Activated effector memory CD4-positive, alpha-beta T cell treated with Interleukin-2 at 50 U/mL for 16 hours (primary cell): ENCODE results near the gene ADAMTSL2.

Source experiments
- DNase-seq: peaks from one replicate; pipeline ENCODE4 v3.0.0-alpha.2; 2020

Gene ADAMTSL2

DNA sequence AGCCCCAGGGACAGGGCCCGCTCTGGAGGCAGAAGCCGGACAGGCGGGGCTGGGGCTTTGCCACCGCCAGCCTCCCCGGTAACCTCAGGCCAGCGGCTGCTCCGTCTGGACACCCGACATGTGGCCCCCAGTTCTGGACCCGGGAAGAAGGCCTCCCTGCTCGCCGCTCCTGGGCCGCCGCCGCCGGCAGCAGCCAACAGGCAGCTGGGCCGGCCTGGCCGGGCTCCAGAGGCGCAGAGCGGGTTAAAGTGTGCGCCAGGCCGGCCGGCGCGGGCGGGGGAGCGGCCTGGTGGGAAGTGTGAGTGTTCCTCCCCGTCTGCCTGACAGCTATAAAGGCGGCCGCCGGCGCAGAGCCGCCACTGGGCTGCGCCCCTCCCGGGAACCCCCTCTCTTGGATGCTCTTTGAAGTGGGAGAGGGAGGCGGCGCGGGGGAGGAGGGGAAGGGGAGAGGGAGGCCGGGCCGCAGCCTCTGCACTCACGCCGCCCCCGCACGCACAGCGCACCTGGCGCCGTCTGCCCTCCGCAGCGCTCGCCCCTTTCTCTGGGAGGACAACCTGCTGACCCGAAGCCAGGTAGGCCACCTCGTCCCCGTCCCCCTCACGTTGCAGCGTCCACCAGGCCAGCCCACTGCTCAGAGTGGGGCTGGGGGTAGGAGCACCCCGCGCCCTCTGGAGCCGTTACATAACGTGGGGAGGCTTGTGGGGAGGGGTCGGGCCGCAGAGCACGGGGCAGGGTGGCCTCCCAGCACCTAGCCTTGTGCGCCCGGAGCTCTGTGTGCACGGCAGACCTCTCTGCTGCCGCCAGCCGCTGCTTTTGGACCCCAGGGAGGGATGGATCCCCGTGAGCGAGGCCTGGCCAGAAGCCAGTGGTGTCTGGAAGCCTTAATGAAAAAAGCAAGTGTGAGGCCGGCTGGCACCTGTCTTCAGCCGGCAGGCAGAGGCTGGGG is at the start of gene ADAMTSL2:
ADAMTSL2 (plus strand) TSS at position 359 of the 946 bp plus-strand sequence. CDS start 2,009 bp downstream, outside the sequence.
- no peak for DNase-seq

DNA sequence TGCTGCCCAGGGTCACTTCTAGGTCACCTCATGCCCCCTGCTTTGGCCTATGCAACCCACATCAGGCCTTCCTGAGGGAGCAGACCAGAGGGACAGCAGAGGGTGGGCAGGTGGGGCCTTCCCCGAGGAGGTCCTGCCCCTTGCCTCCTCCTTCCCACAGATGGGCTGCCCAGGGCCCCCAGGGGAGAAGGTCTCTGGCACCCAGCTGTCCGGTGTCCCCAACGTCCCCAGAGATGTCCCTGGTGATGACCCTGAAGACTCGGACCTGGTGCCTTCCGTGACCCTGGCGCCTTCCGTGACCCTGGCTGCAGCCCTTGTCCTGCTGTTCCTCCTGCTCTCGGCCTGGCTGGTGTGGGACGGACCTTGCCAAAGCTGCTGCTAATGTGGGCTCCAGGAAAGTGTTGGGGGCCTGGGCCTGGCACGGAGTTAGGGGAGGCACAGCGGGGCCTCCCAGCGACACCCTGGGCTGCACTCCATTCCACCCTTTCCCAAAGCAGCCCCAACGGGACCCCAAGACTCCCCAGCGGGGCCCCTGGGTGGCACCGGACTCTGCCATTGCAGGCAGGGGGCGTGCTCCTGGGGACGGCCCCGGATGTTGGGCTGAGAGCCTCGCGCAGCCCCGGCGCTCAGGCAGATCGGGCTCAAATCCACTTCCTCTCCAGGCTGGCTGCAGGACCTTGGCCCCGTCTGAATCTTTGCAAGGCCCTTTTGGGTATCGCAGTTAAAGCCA is 48.8 kb upstream of the ADAMTSL2 start:
- DNase-seq: no peak

DNA sequence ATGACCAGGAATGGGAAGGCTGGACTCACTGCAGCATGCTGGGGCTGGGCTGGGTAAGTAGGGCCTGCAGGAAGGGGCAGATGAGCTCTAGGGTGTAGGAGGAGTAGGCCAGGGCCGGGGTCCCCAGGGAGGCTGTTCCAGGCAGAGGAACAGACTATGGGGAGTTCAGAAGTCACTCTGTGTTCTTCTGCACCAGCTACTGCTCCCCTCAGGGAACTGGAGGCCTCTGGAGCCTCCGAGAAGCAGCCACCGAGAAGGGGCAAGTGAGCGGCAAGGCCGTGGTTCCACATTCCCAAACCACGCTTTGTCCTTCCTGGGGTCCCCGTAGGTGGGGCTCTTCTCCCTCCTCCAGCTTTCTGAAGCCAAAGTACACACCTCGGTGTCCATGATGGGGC is 47.2 kb upstream of the ADAMTSL2 start:
- DNase-seq: no peak

DNA sequence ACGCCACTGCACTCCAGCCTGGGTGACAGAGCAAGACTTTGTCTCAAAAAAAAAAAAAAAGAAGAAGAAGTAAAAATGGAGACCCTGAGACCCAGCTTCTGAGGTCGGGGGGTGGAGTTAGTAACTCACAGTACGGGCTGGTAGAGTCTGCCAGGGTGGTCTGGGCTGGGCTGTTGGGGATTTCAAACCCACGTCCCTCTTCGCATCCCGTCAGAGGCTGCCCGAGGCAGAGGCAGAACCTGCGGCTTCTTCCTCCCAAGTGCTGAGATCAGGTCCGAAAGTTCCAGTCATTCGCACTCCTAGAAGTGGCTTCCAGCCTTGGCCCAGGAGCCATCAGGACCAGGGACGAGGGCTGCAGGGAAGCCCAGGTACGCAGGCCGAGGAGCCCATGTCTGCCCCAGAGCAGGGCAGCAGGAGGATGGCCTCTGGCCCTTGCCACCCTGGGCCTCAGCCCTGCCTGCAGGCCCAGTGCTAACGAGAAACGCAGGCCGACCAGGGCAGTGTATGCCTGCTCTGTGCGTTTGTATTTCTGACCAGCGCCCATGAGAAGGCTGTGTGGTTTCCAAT is 45.7 kb upstream of the ADAMTSL2 start:
- DNase-seq: no peak

DNA sequence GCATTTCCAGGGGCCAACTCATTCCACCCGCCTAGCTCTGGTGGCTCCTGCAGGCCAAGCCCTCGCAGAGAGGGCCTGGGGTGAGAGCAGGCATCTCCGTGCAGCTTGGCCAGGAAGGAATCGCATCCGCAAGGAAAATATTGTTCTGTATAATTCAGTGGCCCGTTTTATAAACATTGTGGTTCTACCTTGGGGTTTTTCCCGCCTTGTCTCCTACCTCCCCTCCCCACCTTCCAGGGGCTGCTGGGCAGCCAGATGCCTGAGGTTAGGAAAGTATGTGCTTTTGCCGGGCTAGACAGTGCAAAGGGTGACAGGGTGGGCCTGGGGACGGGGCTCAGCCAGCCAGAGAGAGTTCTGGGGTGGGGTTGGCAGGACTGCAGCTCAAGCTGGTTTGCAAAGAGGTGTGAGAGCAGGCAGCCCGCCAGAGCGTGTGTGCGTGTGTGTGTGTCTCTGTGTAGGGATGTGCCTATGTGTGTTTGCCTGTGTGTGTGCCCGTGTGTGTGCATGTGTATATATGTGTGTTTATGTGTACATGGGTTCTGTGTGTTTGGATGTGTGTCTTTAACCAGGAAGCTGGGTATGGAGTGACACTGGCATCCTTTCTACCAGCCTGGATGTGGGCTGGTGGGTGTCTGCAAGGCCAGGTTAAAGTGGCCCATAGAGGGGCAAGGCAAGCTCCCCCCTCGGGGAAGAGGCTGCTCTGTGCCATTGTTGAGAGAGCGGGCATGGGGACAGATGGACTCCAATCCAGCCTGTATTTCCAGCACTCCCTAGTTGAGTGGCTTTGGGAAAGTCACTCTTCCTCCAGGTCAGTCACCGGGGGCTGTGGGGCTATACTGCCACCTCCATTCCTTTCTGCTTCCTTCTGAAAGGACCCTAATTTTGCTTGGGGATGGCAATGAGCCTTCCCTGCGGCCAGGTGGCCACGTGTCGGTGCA is 45.0 kb upstream of the ADAMTSL2 start:
- DNase-seq: no peak

DNA sequence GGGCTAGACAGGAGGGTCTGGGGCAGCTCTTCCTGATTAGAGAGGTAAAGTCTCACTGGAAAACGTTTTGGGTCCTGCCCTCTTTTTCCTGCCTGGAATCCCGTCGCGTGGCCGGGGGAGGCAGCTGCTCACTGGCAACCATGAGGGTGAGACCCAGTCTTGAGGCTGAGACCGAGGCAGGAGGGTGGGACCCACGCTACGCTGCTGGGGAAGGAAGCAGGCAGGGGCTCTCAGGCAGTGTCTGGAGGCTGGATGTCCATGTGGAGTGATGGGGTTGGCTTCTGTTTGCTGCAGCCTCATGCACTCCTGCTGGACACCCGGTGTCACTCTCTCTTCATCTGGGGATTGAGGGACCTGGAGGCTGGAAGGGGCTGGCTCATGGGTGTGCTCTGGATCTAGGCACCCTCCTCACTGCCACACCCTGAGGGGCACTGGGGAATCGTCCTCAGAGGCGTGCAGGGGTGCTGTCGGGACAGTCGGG is 44.3 kb upstream of the ADAMTSL2 start:
- DNase-seq: no peak

DNA sequence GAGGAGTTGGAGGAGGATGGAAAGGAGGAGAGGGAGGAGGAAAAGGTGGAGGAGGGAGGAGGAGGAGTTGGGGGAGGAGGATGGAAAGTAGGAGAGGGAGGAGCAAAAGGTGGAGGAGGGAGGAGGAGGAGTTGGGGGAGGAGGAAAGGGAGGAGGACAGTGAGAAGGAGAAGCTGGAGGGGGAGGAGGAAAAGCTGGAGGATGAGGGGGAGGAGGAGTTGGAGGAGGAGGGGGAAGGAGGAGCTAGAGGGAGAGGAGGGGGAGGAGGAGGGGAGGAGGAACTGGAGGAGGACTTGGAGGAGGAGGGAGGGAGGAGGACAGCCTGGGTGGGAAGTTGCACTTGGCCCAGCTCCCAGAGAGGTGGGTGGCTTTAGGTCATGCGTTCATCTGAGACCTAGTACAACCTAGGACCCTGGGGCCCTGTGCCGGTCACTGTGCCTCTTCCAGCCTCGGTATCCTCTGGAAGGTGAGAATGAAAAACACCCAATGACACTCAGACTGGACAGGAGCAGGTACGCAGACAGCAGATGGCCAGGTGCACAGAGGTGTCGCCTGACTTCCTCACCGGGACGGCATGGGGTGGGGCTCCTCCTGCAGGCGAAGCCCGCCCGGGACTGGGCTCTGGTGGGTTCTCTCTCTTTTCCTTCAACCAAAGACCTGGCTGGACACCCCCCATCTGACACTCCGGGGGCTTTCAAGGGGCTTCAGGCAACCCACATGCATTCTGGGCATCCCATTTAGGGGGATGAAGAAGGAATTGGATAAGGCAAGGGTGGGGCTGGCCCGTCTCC is 43.4 kb upstream of the ADAMTSL2 start:
- no peak for DNase-seq

DNA sequence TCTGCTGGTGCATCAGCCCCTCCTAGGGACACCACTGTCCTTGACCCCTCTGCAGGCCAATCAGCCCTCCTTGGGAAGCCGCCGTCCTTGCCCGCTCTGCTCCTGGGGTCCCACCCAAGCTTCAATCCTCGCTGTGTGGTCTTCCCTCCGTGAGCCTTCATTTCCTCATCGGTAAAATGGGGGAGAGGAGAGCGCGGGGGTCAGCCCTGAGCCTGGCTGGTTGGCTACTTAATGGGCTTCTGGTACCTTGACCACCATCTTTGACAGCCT is 42.9 kb upstream of the ADAMTSL2 start:
- DNase-seq: no peak

DNA sequence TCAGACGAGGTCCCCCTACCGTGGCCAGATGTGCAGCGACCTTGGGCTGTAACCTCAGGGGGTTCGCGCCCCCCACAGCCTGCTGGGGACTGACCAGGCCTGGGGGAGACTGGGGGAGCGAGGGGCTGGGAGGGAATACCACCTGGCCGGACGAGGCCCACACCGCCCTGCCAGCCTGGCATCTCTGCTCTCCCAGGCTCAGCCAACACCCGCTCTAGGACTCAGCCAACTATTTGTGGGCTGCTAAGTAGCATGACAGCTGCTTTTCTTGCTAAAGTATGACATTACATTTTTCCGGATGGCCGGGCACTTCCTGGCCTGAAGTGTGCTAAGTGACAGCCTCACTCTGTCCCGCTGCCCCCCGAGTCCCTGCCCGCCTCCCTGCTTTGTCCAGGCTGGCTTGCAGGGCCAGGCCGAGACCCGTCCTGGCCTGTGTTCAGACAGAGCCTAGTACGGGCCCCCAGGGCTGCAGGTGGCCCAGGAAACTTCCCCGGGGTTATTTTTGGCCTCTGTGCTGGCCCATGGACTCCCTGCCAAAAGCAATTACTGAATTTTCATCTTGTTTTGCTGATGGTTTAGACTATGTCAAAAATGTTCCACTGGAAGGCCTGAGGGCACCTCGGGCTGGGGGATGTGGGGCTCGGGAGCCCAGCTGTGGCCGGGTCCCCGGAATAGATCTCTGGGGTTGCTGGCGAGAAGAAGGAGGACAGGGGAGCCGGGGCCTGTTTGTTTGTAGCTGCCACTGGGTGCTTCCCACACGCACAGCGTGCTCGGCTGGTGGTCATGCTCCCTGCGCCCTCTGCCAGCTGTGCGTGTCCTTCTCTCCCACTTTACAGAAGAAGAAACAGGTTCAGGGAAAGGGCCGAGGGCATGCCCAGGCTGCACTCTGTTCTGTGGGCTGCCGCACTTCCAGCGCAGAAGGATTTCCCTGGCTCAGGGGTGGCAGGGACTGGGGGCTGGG is 42.2 kb upstream of the ADAMTSL2 start:
- no peak for DNase-seq

DNA sequence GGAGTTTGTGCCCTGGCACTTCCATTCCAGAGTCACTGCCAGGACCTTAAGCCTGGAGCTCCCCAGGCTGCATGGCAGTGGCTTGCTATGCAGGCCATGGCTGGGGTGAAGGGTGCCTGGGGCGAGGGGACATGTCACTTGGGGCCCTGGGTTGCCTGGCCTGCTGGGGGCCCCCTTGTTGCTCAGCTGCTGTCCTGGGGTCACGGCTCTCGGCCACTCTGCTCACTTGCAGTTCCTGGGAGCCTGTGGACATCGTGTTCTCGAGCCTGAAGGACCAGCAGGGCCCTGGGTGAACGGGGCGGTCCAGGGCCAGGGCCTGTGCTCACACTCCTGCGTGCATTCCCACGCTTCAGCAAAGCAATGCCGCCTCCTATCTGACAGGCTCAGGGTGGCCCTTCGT is 41.1 kb upstream of the ADAMTSL2 start:
- DNase-seq: no peak

DNA sequence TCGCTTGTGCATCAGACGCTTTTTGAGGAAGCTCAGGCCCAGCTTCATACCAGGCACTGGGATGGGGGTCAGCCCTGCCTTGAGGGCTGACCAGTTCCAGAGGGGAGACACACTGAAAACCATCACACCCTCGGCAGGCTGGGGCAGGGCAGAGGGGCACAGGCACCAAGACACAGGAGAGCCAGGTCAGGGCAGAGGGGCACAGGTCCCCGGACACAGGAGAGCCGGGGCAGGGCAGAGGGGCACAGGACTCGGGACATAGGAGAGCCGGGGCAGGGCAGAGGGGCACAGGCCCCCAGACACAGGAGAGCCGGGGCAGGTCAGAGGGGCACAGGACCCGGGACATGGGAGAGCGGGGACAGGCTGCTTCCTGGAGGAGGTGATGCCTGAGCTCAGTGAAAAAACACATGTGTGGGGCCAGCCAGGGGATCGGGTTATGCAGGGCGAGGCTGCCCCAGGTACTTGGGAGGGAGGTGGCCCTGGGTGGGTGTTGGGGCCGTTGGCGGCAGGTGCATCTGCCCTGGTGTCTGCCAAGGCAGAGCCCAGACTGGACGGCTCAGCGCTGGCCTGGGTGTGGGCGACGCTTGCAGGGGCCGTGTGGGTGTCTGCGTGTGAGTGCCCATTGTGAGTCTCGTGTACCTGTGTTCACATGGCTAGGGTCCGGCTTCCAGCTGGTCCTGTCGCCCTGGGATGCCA is 40.5 kb upstream of the ADAMTSL2 start:
- DNase-seq: no peak

DNA sequence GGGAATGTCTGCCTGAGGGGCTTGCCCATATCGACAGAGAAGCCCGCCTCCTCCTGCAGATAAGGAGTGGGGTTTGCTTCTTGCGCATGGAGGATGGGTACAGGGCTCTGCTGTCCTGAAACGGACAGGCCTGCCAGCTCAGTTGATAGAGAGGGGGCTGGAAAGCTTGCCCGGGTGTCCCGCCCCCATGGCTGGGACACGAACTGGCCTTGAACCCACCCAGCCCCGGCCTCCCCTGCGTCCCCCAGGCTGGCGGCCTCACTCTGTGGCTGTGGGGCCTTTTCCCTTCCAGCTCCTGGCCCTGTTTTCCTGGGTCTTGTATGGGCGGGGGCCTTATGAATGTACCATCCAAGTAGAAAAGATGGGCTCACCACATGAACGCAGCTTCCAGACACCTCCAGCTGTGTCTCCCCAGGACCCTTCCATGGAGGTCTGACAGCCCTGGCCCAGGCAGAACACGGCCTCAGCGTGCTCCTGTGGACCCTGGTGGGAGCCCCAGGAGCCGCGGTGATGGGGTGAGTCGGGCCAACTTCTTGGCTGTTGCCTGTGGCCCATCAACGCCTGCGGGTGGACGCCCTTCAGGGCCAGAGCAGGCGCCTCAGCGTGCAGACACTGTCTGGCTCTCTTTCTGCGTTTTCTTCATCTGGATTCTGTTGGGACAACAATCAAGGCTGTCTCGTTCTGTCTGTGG is 39.7 kb upstream of the ADAMTSL2 start:
- no peak for DNase-seq

DNA sequence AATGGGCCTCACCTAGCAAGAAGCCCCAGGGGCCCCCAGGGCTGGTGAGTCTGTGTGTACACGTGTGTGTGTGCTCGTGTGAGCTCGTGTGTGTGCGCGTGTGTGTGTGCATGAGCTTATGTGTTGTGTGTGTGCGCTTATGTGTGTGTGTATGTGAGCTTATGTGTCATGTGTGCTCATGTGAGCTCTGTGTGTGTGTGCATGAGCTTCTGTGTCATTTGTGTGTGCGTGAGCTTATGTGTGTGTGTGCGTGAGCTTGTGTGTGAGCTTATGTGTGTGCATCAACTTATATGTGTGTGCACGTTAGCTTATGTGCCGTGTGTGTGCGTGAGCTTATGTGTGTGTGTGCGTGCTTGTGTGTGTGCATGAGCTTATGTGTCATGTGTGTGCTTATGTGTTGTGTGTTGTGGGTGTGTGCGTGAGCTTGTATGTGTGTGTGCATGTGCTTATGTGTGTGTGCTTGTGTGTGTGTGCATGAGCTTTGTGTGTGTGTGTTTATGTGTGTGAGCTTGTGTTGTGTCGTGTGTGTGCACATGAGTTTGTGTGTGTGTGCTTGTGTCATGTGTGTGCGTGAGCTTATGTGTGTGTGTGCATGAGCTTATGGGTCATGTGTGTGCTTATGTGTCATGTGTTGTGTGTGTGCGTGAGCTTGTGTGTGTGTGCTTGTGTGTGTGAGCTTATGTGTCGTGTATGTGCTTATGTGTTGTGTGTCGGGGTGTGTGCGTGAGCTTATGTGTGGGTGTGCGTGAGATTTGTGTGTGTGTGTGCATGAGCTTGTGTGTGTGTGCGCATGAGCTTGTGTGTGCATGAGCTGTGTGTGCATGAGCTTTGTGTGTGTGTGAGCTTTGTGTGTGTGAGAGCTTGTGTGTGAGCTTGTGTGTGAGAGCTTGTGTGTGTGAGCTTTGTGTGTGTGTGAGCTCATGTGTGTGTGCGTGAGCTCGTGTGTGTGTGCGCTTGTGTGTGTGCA is 38.9 kb upstream of the ADAMTSL2 start:
- DNase-seq: no peak

DNA sequence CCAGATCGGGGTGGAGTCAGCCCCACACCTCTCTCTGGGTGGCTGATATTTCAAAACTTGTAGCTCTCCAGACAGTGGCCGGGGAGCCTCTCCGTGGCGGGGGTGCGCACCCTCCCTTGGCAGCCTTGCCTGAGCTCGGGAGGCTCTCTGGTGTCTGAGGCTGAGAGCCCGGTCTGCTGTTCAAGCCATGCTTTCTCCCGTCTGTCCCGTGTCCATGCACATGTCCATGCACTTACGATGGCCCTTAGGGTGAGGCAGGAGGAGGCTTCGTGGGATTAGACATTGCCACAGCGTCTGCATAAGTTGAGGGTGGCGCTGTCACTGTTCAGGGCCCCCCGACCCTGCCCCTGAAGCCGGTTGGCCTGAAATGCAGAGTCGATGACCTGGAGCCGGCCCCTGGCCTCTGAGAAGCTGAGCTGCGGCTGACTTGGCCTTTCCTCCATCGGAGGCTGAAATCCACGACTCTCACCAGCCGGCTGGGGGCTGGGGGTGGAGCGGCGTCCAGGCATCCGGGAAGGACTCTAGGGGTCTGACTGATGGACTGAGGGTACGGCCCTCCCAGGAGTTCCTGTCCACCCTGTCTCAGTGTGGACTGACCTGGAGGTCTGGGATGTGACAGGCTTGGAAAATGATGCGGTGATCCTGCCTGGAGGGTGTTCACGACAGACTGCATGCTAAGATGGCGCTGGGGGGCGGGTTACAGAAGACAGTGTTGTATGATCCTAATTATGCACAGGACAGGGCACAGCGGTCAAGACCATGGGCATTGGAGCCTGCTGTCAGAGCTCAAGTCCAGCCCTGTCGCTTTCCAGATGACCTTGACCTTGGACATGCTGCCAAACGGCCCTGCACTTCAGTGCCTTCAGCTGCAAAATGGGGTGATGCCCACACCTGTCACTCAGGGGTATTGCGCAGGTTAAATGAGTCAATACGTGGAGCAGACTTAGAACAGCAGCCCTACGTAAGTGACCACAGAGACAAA is 37.4 kb upstream of the ADAMTSL2 start:
- no peak for DNase-seq

DNA sequence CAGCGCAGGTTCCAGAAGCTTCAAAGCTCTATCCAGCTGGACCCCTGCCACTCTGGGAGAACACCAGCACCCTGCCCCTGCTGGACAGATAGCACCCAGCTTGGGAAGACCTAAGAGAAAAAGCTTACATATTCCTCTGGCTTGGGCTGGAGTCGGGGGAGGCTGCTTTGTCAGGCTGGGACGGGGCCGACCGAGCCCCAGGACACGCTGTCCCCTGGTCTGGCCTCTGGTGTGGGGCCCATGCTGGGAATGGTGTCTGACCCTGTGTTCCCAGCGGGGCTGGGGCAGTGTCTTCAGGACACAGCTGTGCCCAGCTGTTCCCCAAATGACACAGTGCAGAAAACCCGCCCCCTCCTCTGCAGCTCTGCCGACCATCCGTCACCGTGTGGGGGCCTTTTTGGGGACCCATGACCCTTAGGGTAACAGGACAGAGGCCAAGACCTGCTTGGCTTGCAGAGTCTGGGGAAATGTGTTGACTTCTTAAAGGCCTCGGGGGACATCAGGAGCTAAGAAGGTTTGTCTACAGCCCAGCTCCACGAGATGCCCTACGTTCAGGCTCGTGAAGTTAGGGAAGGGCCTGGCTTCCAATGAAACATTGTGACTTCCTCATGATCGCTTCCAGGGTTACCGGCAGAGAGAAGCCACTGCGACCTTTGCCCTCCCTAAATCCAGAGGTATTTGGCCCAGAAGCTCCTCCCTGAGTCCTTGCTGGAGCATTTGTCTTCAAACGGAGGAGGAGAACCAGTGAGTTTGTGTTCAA is 35.2 kb upstream of the ADAMTSL2 start:
- no peak for DNase-seq

DNA sequence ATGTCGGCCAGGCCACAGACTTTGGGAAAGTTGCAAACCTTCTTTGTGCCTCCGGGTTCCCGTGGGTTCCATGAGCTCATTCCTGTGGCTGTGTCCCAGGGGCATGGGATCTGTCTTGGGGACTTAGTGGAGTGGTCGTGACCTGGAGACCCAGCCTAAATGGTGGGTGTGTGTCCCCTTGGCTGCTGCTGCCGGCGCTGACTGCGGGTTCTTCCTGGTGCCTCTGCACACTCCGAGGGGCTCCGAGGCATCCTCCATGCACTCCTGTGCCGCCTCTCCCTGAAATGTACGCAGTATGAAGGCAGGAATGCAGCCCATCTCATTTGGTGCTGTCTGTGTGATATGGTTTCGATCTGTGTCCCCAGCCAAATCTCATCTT is 34.6 kb upstream of the ADAMTSL2 start:
- DNase-seq: no peak
